Stimulated activated memory B cell treated with anti-CD40 and anti-IgM and Interleukin-4, amounts not matched to agents 10 μg/mL and 1 μg/mL and 100 μg/mL, for 72 hours (primary cell): ENCODE data around the gene IP6K1.
"Not testable (repeated sequence)": the region's sequence is repeated elsewhere in the genome, so short reads cannot be mapped to it uniquely, and the experiment has no call there.

Experiments
- ATAC-seq: fragments of 150-1000 bp; cut with Tn5 transposase; 2 replicates; pipeline ENCODE4 v1.10.0; 2021
- H3K27ac Mint-ChIP-seq: one replicate; pipeline ENCODE4 v1.8.0; 2022; ENCODE audit warnings: mild to moderate bottlenecking, mixed read lengths
- H3K27me3 Mint-ChIP-seq: one replicate; pipeline ENCODE4 v1.8.0; 2022; ENCODE audit warnings: mixed read lengths
- H3K36me3 Mint-ChIP-seq: one replicate; pipeline ENCODE4 v1.8.0; 2022; ENCODE audit warnings: mixed read lengths
- H3K4me1 Mint-ChIP-seq: one replicate; pipeline ENCODE4 v1.8.0; 2022; ENCODE audit warnings: mixed read lengths
- H3K4me3 Mint-ChIP-seq: one replicate; pipeline ENCODE4 v1.8.0; 2022; ENCODE audit warnings: mild to moderate bottlenecking, moderate library complexity, mixed read lengths
- H3K9me3 Mint-ChIP-seq: one replicate; pipeline ENCODE4 v1.8.0; 2022; ENCODE audit warnings: mixed read lengths

Gene IP6K1

DNA sequence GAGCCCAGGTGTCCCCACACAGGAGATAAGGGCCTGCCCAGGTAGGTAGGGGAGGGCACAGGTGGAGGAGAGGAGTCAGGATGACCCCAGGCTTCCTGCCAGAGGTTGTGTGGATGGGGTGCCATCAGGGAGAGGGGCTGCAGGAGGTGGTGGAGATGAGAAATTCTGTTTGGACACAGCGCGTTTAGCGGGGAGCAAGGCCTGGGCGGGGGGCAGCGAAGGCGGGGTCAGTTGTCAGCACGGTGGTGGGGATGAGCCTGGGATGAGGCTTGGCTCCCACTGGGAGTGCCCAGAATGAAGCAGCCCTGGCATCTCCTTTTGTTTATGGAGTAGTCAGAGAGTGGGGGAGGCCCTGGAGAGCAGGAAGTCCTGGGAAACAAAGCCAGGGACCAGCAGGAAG, 82.4 kb downstream of the IP6K1 start:
- H3K4me1 Mint-ChIP-seq = peaks cover 14% of the 10 kb centered on the region
- no peaks in the 10 kb centered on the region for H3K27me3 Mint-ChIP-seq
- ATAC-seq = no peak
- peaks cover 37% of the 10 kb centered on the region for H3K36me3 Mint-ChIP-seq
- H3K9me3 Mint-ChIP-seq = no peaks in the 10 kb centered on the region
- no peak overlapping the region for H3K4me3 Mint-ChIP-seq
- H3K27ac Mint-ChIP-seq = peak overlapping the region; percentile 15

DNA sequence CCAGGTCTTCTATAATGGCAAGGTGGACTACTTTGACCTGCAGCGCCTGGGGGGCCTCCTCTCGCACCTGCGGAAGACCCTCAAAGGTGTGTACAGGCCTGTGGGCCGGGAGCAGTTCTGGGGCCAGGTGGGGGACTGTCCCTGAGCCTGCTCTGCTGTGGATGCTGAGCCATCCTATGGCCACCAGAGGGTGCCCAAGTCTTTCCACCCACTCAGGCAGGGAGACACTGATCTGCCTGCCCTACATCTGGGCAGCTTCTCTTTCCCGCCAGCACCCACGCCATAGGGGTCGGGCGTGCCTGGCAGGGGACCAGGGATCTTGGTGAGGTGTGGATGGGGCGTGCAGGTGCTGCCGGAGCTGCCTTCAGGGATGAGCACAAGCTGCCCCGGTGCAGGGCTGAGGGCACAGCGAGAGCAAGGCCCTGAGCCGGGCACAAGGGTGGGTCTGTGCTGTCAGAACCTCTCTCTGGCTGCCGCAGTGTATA, 82.9 kb downstream of the IP6K1 start:
- H3K27ac Mint-ChIP-seq = peak overlapping the region; percentile 15
- H3K36me3 Mint-ChIP-seq = peaks cover 35% of the 10 kb centered on the region
- no peaks in the 10 kb centered on the region for H3K27me3 Mint-ChIP-seq

DNA sequence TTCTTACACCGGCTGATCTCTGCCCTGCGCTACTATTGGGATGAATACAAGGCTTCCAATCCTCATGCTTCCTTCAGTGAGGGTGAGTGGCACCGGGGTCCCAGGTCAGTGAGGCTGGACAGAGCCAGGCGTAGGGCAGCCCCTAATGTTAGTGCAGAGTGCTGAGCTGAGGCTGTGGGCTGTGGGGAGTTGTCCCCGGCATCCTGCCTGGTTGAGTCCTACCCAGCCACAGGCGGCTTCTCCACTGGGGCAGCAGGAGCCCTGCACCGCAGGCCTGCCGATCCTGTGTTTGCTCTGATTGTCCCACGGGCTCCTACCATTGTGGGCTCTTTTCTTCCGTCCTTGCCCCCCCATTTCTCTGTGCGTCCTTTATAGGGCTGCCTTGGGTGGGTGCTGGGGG, 83.7 kb downstream of the IP6K1 start:
- no peak for ATAC-seq
- Mint-ChIP-seq H3K27me3 (no peaks in the 10 kb centered on the region), H3K4me3 (no peak overlapping the region), H3K36me3 (peaks cover 35% of the 10 kb centered on the region), H3K4me1 (peaks cover 10% of the 10 kb centered on the region), H3K9me3 (no peaks in the 10 kb centered on the region), H3K27ac (no peak overlapping the region)

More for the DNA sequence above, 82.9 kb downstream of the IP6K1 start:
- H3K4me1 Mint-ChIP-seq = peaks cover 14% of the 10 kb centered on the region
- no peak overlapping the region for H3K4me3 Mint-ChIP-seq
- ATAC-seq = peak; percentile 86
- no peaks in the 10 kb centered on the region for H3K9me3 Mint-ChIP-seq

DNA sequence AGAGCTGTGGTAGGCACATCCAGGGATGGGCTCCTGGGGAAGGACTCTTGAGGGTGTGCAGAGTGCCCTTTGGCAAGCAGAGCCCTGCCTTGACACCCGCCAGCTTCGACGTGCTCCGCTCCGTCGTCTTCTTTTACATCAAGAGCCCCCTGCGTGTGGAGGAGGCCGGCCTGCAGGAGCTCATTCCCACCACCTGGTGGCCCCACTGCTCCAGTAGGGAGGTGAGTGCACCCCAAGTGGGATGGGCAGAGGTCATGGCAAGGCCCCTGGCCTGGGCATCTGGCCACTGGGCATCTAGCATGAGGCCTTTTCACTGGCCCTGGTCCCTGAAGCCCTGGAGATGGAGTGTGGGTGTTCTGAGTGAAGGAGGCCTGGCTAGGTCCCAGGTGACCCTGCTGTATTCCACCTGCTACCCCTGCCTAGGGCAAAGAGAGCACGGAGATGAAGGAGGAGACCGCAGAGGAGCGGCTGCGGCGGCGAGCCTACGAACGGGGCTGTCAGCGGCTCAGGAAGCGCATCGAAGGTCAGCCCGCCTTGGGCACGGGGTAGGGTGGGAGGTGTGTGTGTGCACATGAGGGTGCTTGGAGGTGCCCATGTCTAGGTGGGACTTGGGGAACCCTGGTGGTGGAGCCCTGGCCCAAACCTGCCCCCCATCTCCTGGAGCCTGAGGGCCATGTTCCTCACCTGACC, 84.8 kb downstream of the IP6K1 start:
- Mint-ChIP-seq H3K27ac (no peak overlapping the region), H3K4me1 (peaks cover 7% of the 10 kb centered on the region), H3K27me3 (no peaks in the 10 kb centered on the region), H3K9me3 (no peaks in the 10 kb centered on the region), H3K4me3 (no peak overlapping the region), H3K36me3 (peaks cover 26% of the 10 kb centered on the region)
- no peak for ATAC-seq

DNA sequence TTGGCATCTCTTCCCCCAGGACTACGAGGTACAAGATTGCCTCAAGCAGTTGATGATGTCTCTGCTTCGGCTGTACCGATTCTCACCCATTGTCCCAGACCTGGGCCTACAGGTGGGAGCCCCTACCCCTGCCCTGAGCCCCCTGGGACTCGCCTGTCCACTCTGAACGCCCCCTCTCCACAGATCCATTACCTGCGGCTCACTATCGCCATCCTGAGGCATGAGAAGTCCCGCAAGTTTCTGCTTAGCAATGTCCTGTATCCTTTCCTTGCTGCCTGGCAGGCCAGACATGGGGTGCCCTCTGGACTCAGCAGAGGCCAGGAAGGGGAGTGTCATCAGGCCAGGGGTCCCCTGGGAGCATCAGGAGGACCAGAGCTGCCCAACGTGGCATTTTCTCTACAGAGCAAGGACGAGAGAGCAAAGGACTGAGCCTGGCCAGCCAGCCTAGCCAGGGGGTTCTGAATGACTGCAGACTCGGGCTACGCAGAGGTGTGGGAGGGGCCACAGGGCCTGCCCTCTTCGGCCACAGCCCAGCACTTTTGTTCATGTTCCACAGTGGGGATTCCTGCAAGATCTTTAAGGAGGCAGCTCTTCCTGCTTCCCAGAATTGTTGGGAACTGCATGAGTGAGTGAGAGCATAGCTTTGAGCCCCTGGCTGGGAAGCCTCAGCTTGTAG, 85.8 kb downstream of the IP6K1 start:
- no peak for ATAC-seq
- H3K9me3 Mint-ChIP-seq = no peaks in the 10 kb centered on the region
- no peak overlapping the region for H3K27ac Mint-ChIP-seq
- H3K27me3 Mint-ChIP-seq = no peaks in the 10 kb centered on the region
- peaks cover 7% of the 10 kb centered on the region for H3K4me1 Mint-ChIP-seq
- peaks cover 26% of the 10 kb centered on the region for H3K36me3 Mint-ChIP-seq
- no peak overlapping the region for H3K4me3 Mint-ChIP-seq

DNA sequence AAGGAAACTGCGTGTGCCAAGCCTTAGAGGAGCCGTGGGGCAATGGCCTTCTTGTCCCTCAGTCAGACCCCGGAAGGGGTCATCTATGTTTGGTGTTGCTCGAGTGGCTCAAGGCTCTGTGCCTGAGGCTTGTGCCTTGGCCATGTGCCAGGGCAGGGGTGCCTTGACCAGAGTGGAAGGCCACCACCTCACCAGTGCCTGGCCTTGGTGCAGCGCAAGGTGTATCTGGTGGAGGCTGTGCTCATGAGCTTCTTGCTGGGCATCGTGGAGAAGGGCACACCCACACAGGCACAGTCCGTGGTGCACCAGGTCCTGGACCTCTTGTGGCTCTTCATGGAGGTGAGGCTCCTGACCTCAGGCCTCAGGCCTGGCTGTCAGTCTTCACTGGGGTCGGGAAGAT, 86.3 kb downstream of the IP6K1 start:
- ATAC-seq = no peak
- H3K27me3 Mint-ChIP-seq = no peaks in the 10 kb centered on the region
- H3K4me3 Mint-ChIP-seq = no peak overlapping the region
- no peak overlapping the region for H3K27ac Mint-ChIP-seq
- no peaks in the 10 kb centered on the region for H3K9me3 Mint-ChIP-seq
- peaks cover 7% of the 10 kb centered on the region for H3K4me1 Mint-ChIP-seq
- H3K36me3 Mint-ChIP-seq = peaks cover 26% of the 10 kb centered on the region

DNA sequence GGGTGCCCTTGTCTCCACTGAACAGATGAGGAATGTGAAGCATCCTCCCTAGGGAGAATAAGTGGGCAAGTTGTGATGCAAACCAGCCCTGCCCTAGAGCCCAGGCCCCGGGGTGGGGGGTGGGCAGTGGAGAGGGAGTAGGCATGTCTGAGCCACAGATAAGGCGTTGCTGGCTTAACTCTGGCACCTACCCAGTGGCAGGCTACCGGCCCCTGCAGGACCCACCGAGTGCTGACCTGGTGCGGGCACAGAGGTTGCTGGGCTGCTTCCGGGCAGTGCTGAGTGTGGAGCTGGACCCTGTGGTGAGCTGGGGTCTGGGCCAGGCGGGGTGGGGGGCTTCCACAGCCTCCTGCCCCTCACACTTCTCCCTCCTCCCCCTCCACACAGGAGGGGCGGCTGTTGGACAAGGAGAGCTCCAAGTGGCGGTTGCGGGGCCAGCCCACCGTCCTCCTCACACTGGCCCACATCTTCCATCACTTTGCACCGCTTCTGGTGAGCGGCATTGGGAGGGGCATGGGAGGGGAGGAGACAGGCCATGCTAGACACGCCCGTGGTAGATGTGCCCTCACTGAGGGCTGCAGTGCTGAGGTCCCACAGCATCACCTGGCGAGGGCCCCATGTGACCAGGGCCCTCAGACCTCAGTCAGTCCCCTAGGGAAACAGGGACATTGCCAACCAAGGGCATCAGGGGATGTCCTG, 86.9 kb downstream of the IP6K1 start:
- peaks cover 26% of the 10 kb centered on the region for H3K36me3 Mint-ChIP-seq
- no peaks in the 10 kb centered on the region for H3K27me3 Mint-ChIP-seq
- no peak overlapping the region for H3K4me3 Mint-ChIP-seq
- no peak overlapping the region for H3K27ac Mint-ChIP-seq
- no peaks in the 10 kb centered on the region for H3K9me3 Mint-ChIP-seq
- H3K4me1 Mint-ChIP-seq = peaks cover 7% of the 10 kb centered on the region
- ATAC-seq = no peak

DNA sequence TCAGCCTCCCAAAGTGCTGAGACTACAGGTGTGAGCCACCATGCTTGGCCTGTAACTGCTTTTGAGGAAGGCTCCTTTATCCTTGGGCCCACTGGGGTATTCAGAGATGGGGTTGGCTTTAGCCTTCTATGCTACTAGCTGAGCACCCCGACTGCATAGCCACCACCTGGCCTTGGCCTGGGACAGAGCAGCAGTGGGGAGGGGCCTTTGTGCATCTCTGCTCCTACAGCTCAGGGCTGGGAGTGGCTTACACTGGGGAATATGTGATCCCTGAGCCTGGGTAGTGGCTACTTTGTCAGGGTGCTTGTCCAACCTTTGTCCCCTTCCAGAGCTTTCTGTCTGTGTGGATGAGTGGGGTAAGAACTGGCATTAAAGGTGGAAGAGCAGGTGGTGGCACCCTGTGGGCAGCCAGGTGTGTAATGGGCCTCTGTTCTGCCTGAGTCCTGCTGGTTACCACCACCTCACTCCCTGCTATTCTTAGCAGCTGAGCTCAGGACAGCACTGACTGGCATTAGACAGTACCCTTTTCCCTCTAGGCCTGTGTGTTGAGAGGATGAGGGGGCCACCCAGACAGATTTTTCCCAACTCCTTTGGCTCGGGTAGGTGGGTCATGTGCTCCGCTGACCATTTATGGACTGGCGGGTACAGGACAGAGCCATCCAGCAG, 90.9 kb downstream of the IP6K1 start:
- H3K4me1 Mint-ChIP-seq = peaks cover 13% of the 10 kb centered on the region
- not testable (repeated sequence) for H3K27ac Mint-ChIP-seq, H3K9me3 Mint-ChIP-seq, ATAC-seq, H3K4me3 Mint-ChIP-seq, H3K27me3 Mint-ChIP-seq
- peaks cover 19% of the 10 kb centered on the region for H3K36me3 Mint-ChIP-seq

DNA sequence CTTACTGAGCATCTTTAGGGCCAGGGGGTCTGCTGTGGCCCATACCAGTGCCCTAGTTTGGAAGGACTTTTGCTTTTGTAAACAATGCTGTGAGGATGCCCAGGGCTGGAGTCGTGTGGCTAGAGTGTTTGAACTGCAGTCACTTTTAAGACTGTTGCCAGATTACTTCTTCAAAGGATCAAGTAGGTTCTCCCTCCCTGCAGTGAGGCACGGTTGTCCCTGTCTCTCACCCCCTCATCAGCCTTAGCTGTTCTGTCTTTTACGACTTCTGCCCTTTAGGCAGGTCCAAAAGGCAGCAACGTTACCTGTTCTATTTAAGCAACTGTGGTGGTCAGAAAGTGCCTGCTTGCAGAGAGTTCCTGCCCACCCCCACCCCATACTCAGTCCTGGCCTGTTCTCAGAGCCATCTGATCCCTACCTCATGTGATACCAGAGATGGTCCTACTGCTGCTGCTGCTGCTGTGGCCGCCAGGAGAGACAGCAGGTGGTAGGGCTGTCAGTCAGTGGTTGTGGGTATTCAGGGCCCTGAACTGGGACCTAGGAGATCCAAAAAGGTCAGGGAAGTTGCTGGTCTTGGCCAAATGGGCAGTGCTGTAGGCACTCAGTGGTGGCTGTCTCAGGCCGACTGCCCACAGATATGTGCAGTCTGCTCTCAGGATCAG, 91.8 kb downstream of the IP6K1 start:
- not testable (repeated sequence) for ATAC-seq, H3K27ac Mint-ChIP-seq, H3K27me3 Mint-ChIP-seq, H3K9me3 Mint-ChIP-seq, H3K4me3 Mint-ChIP-seq
- peaks cover 14% of the 10 kb centered on the region for H3K36me3 Mint-ChIP-seq
- peaks cover 22% of the 10 kb centered on the region for H3K4me1 Mint-ChIP-seq

DNA sequence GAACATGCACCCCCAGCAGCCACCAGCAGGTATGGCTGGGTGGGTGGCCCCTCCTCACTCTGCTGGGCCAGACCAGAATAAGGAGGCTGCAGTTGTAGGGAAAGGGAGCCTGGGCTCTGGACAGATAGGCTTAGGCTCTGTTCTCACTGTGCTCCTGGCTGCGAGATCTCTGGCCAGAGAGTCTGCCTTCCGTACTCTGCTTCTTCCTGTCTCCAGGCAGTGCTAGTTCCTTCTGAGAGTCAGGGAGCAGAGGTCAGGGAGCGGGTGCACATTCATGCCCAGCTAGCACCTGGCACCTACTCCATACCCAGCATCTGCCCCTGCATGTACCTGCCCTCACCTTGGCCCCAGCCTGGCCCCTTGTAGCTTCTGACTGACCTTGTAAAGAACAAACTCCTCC, 94.9 kb downstream of the IP6K1 start:
- H3K4me3 Mint-ChIP-seq, ATAC-seq, H3K27ac Mint-ChIP-seq, H3K27me3 Mint-ChIP-seq, H3K36me3 Mint-ChIP-seq, H3K9me3 Mint-ChIP-seq: not testable (repeated sequence)
- peaks cover 44% of the 10 kb centered on the region for H3K4me1 Mint-ChIP-seq

DNA sequence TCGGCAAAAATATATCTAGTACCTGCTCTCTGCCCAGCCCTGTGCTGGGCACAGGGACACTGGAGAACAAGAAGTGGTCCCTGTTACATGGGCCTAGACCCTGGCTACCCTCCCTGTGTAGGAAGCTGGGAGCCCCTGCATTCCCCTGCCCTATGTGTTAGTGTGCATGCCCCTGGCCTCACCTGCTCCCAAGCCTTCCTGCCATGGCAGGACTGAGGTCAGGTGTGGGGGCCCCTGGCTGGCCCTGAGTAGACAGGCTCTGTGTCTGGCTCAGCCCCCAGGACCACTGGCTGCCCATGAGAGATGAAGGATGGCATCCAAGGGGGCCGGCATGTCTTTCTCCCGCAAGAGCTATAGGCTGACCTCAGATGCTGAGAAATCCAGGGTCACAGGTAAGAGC, 95.5 kb downstream of the IP6K1 start:
- peaks cover 44% of the 10 kb centered on the region for H3K4me1 Mint-ChIP-seq
- not testable (repeated sequence) for H3K27ac Mint-ChIP-seq, H3K36me3 Mint-ChIP-seq, ATAC-seq, H3K9me3 Mint-ChIP-seq, H3K27me3 Mint-ChIP-seq
- peak overlapping the region; percentile 10 for H3K4me3 Mint-ChIP-seq

DNA sequence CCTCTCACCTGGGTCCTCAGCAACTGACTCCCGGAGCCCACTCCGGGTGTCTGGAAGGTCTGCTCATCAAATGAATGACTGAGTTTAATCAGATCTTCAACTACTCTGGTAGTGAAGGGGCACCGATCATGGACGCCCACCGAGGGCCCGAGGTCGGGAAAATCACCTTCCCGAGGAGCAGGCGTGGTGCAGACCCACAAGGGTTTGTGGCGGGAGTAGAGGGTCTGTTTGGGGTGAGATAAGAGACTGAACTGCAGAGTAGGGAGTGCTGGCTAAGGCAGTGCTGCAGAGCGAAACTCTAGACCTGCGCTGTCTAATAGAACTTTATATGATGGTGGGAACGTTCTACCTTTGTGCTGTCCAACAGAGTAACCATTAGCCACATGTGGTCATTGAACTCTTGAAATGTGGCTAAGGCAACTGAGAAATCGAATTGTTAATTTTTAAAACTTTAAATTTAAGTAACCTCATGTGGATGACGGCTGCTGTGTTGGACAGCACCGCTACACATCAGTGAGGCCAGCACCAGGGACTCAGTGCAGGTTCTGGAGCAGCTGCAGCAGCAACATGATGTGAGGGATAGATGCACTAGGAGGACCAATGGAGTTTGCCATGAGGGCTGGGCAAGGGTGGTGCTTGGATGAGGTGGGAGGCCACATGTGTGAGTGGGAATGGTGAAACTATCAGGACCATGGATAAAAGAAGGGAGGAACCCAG, 96.3 kb downstream of the IP6K1 start:
- H3K36me3 Mint-ChIP-seq, H3K9me3 Mint-ChIP-seq, ATAC-seq, H3K27me3 Mint-ChIP-seq: not testable (repeated sequence)
- Mint-ChIP-seq H3K27ac (peak overlapping the region; percentile 89), H3K4me1 (peaks cover 44% of the 10 kb centered on the region), H3K4me3 (peak overlapping the region; percentile 98)

DNA sequence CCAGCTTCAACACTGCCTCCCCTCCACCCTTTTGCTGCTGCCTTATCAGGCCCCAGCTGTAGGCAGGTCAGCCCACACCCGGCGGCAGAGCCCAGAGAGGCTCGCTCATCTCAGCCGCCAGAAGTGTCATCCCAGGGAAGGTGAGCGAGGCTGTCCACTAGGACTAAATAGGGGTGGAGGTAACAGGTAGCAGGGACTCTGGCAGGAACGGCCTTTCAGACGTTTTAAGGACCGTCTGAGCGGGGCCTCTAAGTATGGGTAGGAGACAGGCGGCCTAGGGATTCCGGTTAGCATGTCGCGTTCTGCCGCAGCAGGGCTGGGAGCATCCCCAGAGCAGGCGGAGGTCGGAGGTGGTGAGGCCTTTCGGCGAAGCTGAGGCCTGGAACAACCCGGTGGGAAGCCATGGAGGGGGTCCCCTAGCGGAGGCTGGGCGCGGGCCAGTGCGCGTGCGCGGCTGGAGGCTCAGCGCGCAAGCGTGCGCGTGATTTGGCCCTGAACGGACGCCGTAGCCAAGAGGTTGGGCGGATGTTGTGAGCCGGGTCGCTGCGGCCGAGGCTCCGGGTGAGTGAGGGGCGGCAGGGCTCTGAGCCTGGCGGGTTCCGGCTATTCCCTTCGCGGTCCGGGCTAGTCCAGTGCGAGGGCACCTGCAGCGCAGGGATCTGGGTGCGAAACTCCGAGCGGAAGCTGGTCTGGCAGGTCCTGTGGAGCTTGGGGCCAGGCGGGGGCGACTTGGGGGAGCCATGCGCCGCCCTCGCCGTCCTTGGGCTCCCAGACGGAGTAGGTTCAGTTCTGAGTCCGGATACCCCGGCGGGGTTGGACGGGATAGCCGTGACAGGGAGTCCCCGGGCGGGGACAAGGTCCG, 97.1 kb downstream of the IP6K1 start, which contains the start of the genes MST1 and RNF123:
Gene MST1, minus strand, starts transcription at position 429 of the 862 bp plus-strand sequence. CDS start 783 bp downstream, outside the sequence.
Gene RNF123, plus strand, starts transcription at position 512 of the 862 bp plus-strand sequence. CDS start 1,609 bp downstream, outside the sequence.
- H3K27me3 Mint-ChIP-seq = peaks cover 7% of the 10 kb centered on the region

More for the DNA sequence above, 97.1 kb downstream of the IP6K1 start, which contains the start of the genes MST1 and RNF123:
- Mint-ChIP-seq H3K4me1 (peaks cover 44% of the 10 kb centered on the region), H3K4me3 (peak within 1 kb of the TSS; percentile 98), H3K27ac (peak within 1 kb of the TSS; percentile 89), H3K36me3 (peaks cover 17% of the 10 kb centered on the region), H3K9me3 (no peaks in the 10 kb centered on the region)
- ATAC-seq = peak; percentile 82
